GM19035 (cell line): Measurements from ENCODE around the gene CAPN9.

Experiments
- ATAC-seq: cut with Tn5 transposase; IDR thresholded peaks from one replicate; pipeline ENCODE4 v1.9.1; 2021; ENCODE audit not compliant: unreplicated experiment

Gene CAPN9

GRCh38 chr1:230821346-230821745, 74.2 kb downstream of the CAPN9 start:
- ATAC-seq, result no peak

- no peak for ATAC-seq
Measured at GRCh38 chr1:230822092-230822581, 74.9 kb downstream of the CAPN9 start.

- no peak for ATAC-seq
Measured at GRCh38 chr1:230823426-230823825, 76.2 kb downstream of the CAPN9 start.

- no peak for ATAC-seq
Measured at GRCh38 chr1:230823931-230824381, 76.8 kb downstream of the CAPN9 start.

GRCh38 chr1:230824551-230824918, 77.3 kb downstream of the CAPN9 start:
- no peak for ATAC-seq

- no peak for ATAC-seq
Measured at GRCh38 chr1:230824919-230825721, 77.9 kb downstream of the CAPN9 start.

- no peak for ATAC-seq
Measured at GRCh38 chr1:230825761-230826160, 78.6 kb downstream of the CAPN9 start.

- no peak for ATAC-seq
Measured at GRCh38 chr1:230826166-230826875, 79.1 kb downstream of the CAPN9 start.

- ATAC-seq, result no peak
Measured at GRCh38 chr1:230827081-230827681, 80.0 kb downstream of the CAPN9 start.

GRCh38 chr1:230827801-230828200, 80.6 kb downstream of the CAPN9 start:
- no peak for ATAC-seq

- no peak for ATAC-seq
Measured at GRCh38 chr1:230828421-230828820, 81.2 kb downstream of the CAPN9 start.

- no peak for ATAC-seq
Measured at GRCh38 chr1:230831771-230832170, 84.6 kb downstream of the CAPN9 start.

GRCh38 chr1:230832476-230832875, 85.3 kb downstream of the CAPN9 start:
- ATAC-seq, result no peak

- ATAC-seq, result no peak
Measured at GRCh38 chr1:230833511-230833910, 86.3 kb downstream of the CAPN9 start.

- no peak for ATAC-seq
Measured at GRCh38 chr1:230834292-230834691, 87.1 kb downstream of the CAPN9 start.

GRCh38 chr1:230836347-230836746, 89.2 kb downstream of the CAPN9 start:
- ATAC-seq, result no peak

GRCh38 chr1:230836793-230837192, 89.6 kb downstream of the CAPN9 start:
- no peak for ATAC-seq

- no peak for ATAC-seq
Measured at GRCh38 chr1:230839173-230839572, 92.0 kb downstream of the CAPN9 start.

- no peak for ATAC-seq
Measured at GRCh38 chr1:230842801-230843200, 95.6 kb downstream of the CAPN9 start.

- ATAC-seq, result no peak
Measured at GRCh38 chr1:230843503-230844309, 96.5 kb downstream of the CAPN9 start.

- ATAC-seq, result no peak
Measured at GRCh38 chr1:230844561-230844960, 97.4 kb downstream of the CAPN9 start.
